ENCODE results near the gene ARL2BP.

The ARL2BP gene

DNA sequence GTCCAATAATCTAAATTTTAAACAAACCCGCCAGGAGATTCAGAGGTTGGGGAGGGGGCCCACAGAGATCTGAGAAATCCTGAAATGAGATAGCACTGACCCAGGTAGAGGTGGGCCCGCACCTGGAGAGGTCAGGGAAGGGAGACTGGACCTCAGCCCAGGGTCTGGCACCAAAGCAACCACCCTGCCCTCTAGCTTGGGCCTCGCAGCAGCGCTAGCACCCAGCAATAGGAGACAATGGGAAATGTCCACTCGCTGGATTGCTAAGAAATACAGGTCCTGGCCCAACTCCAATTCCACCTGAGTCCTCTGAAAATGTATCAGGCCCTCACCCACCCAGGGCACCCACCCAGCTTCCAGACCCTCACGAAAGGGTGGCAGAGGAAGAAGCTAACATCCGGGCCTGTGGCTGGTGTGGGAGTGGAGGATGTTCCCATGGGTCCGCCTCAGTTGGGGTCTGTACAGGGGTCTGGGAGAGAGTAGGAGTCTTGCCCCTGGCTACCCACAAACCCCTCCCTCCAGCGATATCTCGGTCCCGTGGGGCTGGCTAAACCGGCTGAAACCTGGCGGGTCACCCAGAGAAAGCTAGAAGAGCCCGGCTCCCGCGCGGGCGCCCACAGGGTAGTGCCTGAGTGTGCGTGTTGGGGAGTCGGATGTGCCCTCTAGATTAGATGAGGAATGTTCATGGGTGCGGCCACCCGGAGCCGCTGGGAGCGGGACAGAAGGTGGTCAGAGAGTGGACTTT, 38.3 kb downstream of the ARL2BP start:
- DNase-seq, result no peak

DNA sequence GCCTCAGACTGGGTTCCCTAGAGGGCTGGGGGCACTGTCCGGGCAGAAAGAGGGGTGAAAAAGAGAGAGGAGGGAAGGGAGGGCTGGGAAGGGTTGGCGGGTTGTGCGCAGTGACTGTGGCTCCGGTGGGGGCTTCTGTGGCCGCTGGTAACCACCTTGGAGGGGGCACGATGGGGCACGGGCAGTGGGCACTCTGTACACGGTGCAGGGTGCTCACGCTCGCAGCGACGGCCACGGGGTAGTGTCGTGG, 38.8 kb downstream of the ARL2BP start:
- DNase-seq, result no peak

DNA sequence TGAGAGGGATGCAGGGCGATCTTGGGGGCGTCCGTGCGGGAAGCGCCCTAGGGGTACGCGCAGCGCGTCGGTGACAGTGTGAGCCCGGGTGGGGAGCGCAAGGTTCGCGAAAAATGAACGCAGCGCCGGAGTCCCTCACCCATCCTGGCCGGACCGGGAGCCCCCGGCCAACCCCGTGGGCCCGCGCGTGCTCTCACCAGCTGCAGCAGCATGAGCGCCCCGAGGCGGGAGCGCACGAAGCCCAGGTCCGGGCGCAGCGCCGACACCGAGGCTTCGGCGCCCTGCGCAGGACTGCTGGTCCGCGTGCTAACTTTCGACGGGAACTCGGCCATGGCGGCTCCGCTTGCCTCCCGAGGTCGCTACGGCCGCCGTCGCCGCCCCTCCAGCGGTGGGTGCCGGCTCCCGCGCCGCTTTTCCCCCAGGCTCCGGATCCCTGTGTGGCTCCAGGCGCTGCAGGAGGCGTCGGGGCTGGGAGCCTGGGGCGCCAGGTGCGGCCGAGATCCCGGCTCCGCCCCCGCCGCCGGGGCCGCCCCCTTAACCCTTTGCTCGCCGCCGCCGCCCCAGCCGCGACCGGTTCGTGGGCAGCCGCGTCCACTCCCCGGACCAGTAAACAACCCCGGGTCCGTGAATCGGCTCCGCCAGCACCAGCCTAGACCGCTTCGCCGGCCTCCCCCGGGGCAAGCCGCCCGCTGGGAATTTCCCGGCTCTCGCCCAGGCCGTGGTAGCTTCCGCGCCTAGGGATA, 39.3 kb downstream of the ARL2BP start, which contains the start of gene PLLP:
PLLP (minus strand) TSS at position 464 of the 743 bp plus-strand sequence; CDS start at position 332, 132 bp downstream.
- DNase-seq, result peak; percentile 79 to 87 (median 81)

DNA sequence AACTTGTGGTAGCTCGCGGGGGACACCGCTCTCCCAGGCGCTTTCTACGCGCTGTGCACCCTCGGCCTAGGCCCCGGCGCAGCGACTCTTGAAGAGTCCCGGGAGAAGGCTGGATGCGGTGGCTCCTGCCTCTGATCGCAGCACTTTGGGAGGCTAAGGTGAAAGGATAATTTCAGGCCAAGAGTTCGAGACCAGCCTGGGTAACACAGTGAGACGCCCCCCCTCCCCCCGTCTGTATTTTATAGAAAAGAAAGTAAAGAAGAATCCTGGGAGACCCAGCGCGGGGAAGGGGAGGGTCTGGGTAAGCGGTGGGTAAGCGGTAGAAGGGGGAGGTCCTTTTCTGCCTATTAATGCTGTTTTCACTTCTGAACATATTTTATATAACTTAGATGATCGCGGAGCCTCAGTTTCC, 39.9 kb downstream of the ARL2BP start:
- no peak for DNase-seq

DNA sequence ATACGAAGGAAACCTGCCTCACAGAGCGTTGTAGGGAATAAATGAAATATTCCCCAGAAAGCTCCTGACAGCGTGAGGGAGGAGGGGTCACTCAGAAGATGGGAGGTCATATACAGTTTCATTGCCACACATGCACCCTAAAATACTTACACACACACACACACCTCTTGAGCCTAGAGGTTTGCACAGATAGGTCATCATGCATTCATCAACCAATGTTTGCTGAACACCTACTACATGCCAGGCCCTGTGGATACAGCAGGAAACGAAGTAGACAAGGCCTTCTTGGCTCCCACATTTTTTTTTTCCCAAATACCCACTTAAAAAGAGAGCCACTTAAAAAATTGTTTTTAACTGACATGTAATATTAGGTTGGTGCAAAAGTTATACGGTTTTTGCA, 40.3 kb downstream of the ARL2BP start:
- no peak for DNase-seq

DNA sequence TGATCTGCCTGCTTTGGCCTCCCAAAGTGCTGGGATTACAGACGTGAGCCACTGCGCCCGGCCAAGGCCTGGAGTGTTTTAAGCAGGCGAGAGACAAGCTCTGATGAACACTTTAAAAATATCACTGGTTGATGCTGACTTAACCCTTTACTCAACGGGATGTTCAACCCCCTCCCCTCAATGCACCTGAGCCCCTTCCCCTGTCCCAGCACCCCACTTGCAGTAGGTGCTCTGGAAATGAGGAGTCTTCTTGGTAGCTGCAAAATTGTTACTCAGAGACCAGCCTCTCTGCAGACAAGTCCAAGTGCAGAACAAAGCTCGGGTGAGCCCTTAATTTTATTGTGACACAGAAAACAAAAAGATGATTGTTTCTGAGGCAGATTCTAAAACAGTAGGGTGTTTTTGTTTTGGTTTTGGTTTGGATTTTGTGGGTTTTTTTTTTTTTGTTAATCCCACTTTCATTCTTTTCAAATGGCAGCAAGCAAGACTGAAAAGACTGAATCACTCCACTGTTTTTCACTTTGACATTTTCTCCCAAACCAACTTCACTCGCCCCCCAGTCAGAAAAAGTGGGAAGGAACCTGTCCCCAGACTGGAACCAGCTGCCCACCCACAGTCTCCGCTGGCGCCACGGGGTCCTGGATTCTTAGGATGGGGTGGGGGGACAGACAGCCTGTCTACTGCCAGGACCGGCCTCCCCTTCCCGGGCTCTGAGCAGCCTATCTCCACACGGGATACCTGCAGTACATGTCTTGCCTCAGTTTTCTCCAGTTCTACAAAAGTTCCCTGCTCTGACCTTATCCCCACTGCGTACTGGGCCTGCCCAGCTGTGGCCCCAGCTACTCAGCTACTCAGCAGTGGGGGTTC, 44.6 kb downstream of the ARL2BP start:
- DNase-seq, result no peak

DNA sequence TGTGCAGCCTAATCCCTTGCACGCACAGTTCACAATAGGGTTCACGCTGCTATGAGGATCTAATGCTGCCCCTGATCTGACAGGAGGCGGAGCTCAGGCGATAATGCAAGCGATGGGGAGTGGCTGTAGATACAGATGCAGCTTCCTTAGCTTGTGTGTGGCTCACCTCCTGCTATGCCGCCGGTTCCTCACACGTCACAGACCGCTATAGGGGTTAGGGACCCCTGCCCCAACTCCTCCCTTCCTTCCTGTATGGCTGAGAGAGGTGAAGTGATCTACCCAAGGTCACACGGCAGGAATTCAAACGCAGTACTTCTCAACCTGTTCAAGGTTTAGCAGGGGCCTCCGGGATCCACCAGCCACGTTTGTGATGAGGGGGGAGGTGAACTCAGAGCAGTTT, 52.8 kb downstream of the ARL2BP start:
- DNase-seq, result no peak

DNA sequence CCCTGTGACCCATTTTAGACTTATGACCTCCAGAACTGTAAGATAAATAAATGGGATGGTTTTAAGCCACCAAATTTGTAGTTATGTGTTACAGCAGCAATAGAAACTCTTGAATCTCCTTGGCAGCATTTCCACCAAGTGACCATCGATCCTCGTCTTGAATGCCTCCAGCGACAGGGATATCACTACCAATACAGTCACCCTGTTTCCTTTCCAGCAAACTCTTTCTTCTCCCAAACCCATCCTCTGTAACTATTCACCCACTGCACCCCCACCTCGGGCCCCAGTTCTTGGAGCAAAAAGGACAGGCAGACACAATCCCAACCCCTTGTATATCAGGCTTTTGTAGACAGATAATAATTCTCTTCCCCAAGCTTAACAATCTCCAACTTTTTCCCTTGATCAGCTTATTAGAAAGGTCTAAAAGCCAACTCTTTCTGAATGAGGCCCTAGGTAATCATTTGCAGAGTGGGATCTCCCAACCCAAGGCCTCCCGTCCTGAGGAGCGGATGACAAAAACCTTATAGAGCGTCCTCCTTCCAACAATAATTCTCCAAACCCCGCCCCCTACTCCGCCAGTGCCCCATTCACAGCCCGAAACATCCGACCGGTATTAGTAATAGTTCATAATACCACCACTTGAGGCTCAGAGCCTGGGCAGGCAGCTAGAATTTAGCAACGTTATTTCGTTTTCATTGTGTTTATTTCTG, 54.1 kb downstream of the ARL2BP start:
- DNase-seq, result peak; percentile 75 to 78 (median 77)

DNA sequence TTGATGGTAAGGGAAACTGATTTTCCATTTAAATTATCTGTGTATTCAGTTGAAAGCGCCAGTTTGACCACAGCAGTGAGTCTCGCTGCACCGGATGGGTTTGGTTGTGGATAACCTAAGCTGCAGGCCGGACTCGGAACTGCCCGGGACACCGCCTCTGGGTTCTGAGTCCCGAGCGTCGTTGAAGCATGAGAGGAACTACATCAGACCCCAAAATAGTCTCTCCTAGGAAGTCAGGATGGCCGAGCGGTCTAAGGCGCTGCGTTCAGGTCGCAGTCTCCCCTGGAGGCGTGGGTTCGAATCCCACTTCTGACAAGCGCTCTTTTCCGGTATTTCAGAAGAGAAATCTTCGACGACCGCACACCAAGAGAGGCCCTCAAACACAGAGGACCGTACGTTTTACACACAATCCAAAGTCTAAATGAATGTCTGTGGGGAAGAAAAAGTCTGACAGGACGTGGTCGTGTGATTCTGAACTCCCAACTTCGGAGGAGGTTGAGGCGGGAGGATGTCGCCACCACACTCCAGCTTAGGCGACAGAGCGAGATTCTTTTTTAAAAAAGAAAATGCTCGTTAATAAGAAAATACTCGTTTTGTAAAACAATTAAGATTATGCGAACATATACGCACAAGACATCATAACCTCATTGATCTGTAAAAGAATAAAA, 54.8 kb downstream of the ARL2BP start:
- DNase-seq, result peak; percentile 87 to 92 (median 92)

DNA sequence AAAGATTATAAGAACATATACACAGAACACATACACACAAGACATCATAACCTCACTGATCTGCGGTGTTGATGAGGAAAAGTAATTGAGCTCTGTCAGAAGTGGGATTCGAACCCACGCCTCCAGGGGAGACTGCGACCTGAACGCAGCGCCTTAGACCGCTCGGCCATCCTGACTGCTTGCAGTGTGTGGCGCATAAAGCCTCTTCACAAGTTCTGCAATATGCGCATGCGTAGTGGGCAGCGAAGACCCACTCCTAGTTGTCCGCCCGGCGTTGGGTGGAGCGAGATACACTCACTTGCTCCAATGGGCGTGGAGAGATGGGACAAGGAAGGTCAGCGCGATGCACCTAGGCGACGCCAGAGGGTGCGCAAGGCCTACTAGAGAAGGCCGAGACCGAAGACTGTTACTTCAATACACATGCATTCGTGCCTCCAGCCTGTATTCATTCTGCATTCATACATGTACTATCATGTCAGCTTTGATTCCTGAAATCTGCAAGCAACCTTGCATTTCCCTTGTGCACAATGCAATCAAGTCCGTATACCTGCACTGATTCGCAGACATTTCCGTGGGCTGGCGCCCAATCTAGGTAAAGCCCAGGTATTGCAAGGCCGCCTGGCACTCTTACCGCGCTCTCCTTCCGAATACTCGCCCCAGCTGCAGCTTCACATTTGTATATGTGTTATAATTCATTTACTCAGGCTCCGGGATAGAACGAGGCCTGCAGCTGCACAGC, 55.5 kb downstream of the ARL2BP start:
- DNase-seq, result peak; percentile 98 to 100 (median 99)

DNA sequence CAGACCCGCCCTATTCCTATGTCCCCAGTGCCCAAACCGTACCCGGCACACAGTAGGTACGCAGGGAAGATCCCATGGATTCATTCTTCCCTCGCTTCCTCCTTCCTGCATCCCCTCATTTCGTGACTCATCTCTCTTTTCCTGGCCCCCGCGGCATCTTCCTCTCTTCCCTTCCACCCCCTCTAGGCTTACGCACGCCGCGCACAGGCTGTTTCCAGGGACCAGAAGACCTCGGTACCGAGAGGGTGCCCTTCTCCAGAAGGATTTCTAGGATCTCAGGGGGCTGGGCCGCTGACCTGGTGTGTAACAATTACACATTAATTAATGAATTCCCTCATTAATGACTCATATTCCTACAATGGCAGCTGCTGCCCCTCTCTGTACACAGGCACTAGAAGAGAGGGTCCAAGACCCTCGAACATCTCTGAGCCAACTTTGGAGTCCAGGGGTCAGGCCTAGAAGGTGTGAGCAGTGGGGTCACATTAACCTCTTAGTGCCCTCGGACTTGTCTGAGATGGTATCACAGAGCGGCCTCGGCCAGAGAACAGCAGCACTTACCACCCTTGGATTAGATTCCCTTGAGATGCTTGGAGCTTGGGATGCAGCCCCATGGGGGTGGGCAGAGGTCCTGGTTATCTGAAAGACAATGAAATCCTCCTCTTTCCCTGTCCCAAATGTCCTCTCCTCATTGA, 56.2 kb downstream of the ARL2BP start:
- DNase-seq, result no peak

Measured in suppressor macrophage treated with lipopolysaccharide for 1 hour (primary cell).